Stimulated activated CD4-positive, alpha-beta T cell treated with anti-CD3 and anti-CD28 coated beads, Interleukin-4, amount 100 ng/mL, for 1 hour (primary cell): ENCODE data around the gene PFN4.

Source experiments
- DNase-seq: peaks from one replicate; pipeline ENCODE4 v3.0.0-alpha.2; 2020

The PFN4 gene

GRCh38 chr2:24076849-24077534, 46.1 kb downstream of the PFN4 start:
- DNase-seq = no peak

- peak; percentile 99 for DNase-seq
These were observed 47.0 kb downstream of the PFN4 start, which contains the start of gene SF3B6 for GRCh38 chr2:24075915-24076848. SF3B6 (minus strand) TSS chr2:24076326; CDS start chr2:24076229, 97 bp downstream.

- no peak for DNase-seq
These were observed 47.9 kb downstream of the PFN4 start for GRCh38 chr2:24075259-24075658.

DNA sequence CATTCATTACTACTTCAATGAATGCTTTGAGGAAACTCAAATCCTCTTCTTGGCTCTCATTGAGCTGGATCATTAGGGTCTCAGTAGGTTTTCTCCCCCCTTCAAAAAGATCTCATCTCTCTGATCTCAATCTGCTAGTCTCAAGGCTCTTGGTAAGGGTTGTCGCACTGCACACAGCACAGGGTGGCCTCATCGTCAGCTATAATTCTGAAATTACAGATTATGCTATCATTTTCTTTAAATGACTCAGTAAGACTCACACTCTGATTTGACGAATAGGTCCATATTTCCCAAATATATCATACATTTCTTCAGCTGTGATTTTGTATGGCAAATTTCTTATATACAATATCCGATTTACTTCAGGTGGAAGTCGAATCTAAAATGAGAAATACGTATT, 49.3 kb downstream of the PFN4 start:
- DNase-seq = no peak

DNA sequence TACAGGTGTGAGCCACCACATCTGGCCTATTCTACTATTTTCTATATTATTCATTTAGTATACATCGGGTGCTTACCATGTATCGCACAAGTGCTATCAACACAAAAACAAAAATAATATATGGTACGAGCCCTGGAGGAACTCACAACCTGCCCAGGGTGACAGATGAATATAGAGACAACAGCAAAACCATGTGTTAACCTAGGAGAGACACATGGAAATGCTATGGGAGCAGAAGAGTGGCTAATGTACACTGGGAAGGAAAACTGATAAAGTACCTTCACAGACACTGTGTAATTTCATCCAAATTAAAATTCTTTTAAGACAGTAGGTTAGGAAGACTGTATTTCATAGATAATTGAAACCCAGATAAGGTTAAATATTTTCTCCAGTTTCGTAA, 50.9 kb downstream of the PFN4 start:
- DNase-seq = no peak

GRCh38 chr2:24065341-24065740, 57.8 kb downstream of the PFN4 start:
- no peak for DNase-seq
